HG02938 (cell line): ENCODE data around the gene PPP2R2D.
A peak's percentile ranks its signal among the peaks of the same experiment; 100 is the strongest.

Source experiments
- ATAC-seq: cut with Tn5 transposase; IDR thresholded peaks from one replicate; pipeline ENCODE4 v1.9.1; 2021; ENCODE audit warnings: mild to moderate bottlenecking, moderate library complexity; ENCODE audit not compliant: unreplicated experiment

The PPP2R2D gene

DNA sequence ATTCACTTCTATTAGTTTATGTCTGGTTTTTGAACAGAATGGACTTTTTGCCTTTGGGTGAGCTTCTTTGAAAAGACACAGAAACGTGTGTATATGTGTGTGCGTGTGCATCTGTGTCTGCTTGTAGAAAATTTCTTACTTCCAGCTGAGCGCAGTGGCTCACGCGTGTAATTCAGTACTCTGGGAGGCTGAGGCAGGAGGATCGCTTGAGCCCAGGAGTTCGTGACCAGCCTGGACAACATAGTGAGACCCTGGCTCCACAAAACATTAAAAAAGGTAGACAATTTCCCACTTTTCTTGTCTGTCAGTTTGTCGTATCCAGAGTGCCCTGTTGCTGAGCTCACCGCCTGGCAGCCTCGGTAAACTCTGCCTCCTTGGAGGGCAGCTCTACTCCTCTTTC is 25.4 kb downstream of the PPP2R2D start:
- no peak for ATAC-seq

DNA sequence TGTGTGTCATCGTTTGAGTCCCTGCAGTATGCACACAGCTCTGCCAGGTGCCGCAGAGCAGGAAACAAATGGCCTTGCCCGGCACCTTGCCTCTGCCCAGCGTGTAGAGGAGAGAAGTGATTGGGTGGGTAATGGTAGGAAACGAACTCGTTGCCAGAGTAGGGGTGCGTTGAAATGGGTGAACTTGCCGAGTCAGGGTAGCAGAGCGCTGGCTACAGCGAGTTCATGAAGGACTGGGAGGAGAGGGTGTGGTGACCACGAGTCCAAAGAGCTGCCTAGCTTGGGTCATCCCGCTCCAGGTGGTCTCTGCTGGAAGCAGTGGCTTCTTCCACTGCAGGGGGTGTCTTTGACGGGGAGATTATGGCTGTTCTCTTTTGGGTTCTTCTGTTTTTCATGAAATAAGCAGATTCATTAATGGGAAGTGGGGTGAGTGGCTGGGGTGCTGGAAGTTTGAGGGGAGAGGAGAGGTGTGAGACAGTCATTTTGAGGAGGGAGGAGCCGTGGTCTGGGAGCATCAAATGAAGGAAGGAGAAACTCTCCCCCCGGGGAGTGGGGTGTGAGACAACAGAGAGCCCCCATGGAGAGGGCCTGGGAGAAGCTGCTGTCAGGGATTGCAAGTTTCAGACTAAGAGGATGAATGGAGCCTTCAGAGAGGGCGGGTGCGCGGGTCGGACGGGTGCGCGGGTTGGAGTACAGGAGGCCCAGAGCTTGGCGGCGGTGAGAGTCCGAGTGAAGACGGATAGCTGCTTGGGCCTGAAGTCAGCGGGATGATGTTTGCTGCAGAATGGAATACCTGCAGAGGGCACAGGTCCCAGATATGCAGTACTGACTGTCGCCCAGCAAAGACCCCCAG is 26.2 kb downstream of the PPP2R2D start:
- ATAC-seq, result no peak

DNA sequence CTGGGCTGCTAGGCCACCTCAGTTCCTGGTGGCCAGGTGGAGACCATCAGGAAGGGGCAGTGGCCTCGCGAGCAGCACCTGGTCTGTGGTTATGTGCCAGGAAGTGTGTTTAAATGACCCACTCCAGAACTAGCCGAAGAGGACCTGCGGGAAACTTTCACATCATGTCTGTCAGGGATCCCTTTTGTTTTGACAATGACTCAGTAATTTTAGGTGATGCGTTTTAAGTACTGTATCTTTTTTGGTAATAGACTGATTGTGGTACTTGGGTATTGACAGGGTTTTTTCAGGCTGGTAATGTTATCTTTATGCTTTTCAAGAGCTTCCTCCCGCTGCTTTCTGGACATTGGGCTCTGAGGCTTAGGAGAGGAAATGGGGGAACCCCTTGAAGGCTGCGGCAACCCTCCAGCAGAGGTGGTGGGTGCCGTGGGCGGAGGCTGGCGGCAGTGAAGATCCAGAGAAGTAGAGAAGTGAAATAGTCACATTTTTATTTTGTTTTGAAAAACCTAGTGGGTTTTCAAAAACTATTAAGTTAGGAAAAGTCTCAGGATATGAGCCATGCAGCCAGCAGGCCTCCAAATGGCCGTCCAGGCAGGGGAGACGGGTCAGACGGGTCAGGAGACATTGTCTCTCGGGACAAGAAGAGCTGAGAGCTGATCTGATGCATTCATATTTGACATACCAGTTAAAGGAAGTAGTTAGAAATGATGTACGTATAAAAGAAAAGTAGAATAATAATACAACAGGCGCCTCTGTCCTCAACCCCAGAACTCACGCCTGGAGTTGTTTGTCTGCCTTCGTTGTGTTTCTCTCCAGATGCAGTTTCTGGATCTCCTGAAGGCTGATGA is 27.7 kb downstream of the PPP2R2D start:
- peak; percentile 83 for ATAC-seq

DNA sequence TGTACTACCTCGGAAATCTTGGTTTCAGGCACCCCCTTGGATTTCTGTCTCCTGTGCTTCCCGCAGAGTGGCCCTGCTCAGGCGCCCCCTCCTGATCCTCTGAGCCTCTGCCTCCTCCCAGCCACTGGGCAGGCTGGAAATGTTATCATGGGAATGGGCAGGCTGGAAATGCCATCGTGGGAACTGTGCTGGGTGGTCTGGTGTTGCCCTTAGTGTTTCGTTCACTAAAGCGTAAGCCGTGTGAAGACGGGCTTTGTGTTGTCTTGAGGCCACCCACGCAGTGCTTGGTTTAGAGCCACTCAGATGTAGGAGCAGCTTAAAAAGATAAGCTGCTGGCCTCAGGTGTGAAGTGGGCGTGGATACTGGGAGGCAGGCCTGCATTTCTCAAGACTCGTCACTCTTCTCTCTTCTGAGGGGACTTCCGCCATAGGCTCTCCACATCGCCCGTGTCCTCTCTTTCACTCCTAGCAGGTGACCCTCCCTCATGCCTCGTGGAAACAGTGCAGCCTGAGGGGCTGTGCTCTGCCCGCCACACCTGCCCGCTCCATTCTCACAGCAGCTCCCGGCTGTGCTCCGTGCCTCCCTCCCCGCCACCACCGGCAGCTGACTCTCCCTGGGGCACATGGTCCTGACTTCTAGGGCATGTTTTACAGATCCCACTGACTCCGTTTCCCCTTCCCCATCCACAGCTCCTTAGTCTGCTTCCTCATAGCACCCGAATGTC is 28.5 kb downstream of the PPP2R2D start:
- ATAC-seq, result no peak

DNA sequence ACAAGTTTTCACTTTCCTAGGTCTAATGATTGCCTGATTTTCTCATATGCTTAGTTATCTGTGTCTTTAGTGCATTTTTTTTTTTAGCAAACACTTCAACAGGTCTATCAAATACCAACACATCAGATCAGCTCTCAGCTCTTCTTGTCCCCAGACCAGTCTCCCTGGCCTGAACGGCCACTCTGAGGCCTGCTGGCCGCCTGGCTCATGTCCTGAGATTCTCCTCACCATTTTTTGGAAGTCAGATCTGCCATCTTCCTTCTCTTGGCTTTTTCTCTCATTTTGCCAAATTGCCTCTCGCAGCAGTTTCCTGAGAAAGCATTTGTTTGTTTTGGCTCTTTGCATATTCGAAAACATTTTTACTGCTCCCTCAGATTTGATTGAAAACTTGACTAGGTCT is 29.3 kb downstream of the PPP2R2D start:
- ATAC-seq, result no peak

DNA sequence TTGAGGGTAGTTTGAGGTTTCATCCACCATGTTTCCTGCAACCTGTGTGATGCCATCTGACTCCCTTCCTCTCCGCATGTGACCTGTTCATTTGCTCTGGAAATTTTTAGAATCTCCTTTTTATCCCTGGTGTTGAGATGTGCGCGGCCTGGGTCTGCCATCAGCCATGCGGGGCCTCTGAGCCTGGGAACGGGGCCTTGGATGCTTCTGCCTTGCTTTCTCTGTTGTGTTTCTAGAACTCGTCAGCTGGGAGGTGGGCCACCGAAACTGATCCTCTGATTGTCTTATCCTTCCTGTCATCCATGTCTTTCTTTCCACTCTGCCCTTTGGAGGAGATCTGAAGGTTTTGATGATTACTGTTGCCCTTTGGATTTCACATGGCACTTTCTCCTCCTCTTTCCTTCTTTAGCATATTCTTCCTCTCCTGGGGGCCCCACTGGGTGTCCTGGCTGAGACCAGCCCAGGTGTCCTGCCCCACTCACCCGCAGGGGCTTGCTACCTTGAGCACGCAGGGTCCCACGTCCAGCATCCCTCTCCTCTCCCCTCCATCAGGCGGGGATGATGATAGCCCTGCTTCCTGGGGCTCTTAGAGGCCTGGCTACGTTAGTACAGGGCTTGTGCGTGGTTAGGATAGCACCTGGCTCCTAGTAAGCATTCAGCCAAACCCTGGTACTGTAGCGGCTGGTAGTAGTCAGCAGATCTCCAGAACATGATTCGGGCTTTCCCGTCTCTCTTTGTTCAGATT is 29.9 kb downstream of the PPP2R2D start:
- ATAC-seq, result no peak

DNA sequence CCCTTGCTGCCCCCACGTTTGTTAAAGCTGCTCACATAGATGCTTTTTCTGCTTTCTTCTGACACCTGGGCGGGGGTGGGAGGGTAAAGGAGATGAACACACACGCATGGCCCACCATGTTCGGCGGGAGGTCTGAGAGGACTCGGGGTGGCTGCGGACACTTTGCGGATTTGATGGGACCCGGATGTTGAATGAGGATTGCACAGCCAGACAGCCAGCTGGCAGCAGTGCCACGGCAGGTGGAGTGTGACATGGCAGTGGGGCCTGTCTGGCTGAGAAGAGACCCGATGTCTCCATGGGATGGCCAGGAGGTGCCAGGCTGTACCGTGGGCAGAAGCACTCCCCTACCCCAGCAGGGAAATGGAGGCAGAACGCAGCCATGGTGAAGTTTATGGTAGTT is 31.2 kb downstream of the PPP2R2D start:
- ATAC-seq, result no peak

DNA sequence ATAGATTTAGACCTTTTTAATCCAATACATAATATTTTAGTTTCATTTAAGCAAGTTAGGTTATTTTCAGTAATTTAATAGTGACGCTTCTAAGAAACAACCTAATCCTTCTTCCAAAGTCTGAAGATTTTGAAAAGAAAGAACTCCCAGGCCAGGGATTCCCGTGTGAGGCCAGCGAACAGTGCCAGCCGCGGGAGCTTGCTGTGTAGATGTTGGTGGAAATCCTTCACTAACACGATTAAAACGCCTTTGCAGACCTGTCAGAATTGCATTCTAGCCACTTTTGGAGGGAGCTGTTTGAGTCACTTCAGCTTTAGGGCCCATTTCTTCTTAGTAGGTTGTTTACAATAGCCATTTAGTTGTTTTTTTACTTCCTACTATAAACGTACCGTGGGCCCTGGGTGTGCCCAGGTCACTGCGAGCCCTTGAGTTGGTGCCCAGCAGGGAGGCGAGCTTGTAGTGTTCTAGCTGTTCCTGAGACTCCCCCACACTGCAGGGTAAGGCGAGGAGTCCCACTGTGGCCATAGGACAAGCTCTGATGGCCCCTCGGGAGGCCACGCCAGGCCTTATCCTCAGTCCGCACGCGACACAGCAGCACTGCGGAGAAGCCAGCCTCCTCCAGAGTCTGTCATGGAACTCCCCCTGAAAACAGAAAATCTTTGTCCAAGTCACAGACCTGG is 32.3 kb downstream of the PPP2R2D start:
- ATAC-seq, result no peak

DNA sequence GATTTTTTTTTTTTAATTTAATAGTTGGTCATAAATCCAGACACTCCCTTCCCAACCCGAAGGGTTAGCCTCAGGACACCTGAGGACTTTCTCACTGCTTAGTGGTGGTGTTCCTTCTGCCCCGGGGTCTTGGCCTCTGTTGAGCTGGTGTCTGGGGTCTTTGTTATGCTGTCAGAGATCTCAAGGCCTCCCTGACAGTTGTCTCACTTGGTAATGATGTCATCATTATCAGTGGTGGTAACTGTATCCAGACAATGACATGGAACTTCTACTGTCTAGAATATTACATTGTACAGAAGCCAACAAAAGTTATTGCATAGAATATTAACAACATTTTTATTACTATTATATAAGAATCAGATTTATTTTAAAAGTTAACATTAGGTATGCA is 32.9 kb downstream of the PPP2R2D start:
- ATAC-seq, result no peak

DNA sequence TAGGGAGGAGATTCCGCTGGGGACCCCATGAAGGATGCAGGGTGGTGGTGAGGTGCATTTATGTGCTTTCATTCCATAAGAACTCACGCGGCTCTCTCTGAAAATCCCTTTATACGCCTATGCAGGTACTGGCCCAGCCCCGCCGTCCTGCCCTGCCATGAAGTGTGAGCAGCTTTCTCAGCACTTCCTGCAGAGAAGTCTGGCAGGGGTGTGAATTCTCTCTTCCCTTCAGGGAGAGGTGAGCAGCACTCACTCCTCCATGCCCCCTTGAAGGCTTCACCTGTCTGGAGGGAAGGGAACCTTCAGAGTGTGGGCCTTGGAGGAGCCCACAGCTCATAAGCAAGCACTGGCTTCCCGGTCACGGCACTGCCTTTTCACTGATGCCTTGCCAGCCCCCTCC is 34.0 kb downstream of the PPP2R2D start:
- ATAC-seq, result no peak

DNA sequence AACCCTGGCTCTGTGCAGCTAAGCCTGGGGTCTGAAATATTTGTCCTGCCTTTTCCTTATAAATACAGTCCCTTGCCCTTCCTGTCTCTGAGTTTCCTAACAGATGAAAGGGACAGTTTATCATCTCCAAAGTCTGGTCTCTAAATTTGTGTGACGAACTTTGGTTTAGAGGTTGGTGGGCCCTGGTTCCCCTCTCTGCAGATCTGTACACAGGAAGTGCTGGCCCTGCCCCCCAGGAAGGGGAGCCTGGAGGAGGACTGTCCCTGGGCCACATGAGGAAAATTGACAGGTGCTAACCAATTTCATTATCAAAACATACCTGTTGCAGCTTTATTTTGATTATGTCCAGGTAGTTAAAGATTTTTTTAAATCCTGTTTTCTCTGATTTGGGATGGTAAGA is 34.5 kb downstream of the PPP2R2D start:
- no peak for ATAC-seq

DNA sequence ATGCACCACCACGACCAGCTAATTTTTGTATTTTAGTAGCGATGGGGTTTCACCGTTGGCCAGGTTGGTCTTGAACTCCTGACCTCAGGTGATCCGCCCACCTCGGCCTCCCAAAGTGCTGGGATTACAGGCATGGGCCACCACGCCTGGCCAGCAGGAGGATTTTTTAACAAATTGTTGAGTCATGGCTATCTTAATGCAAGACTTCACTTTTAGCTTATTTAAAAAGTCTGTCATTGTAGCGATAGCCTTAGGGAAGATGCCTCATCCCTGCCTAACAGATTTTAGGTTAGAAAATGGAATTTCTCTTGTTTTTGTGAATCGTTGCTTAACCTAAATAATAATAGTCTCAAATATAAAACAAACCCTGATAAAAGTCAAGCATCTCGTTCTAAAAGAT is 35.5 kb downstream of the PPP2R2D start:
- no peak for ATAC-seq

DNA sequence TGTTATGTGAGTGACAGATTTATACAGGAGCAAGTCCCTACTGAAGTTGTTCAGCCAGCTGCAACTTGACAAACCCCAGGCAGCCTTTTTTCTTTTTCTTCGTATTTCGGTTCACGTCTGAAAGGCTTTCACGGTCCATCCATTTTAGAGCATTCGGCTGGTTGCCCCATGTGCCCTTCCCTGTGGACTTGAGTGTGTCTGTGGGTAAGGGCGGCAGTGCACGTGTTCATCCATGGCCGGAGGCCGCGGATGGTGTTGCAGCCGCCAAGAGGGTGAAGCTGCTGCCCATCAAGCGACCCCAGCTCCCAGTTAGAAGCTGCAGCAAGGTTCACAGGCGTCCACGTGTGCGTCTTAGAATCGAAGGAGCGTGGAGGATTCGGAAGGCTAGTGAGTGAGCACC is 35.9 kb downstream of the PPP2R2D start:
- no peak for ATAC-seq

DNA sequence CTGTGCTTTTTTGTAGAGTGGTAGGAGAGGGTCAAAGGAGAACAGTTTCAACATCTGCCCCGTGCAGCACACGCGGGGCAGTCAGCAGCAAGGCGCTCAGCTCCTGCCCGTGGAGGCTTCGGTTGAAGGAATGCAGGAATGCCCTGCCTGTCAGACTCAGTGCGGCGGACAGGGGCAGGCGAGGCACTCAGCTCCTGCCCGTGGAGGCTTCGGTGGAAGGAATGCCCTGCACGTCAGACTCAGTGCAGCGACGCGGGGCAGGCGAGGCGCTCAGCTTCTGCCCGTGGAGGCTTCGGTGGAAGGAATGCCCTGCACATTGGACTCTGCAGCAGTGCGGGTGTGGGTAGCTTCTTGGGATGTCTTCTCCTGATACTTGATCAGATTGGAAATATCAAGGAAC is 37.0 kb downstream of the PPP2R2D start:
- ATAC-seq, result no peak

DNA sequence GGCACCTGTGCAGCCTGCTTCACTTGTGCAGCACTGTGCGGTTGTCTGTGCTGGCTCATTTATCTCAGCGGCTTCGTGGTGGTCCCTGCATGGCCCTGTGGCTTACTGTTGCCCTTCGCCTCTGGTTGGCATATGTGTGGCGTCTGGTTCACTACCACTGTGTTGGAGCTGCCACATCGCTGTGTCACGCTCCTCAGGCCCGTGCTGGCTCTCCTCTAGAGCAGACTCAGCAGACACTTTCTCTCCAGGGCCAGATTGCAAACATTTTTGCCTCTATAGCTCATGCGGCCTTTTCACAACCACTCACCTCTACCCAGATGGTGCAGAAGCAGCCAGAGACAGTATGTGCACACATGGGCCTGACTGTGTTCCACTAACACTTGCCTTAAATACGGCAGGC is 37.9 kb downstream of the PPP2R2D start:
- ATAC-seq, result no peak

DNA sequence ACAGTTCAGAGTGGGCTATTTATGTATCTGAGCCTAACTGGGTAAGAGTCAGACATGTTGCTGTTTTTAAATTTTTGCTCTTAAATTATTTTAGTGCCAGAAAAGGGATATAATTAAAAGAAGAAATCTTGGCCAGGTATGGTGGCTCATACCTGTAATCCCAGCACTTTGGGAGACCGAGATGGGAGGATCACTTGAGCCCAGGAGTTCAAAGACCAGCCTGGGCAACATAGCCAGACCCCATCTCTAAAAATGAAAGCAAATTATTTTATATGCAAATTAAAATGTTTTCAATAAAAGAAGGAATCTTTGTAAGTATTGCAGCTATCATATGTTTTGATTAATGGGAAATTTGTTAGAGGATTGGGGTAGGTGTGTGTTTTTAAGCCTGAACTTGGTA is 41.6 kb downstream of the PPP2R2D start:
- ATAC-seq, result no peak

DNA sequence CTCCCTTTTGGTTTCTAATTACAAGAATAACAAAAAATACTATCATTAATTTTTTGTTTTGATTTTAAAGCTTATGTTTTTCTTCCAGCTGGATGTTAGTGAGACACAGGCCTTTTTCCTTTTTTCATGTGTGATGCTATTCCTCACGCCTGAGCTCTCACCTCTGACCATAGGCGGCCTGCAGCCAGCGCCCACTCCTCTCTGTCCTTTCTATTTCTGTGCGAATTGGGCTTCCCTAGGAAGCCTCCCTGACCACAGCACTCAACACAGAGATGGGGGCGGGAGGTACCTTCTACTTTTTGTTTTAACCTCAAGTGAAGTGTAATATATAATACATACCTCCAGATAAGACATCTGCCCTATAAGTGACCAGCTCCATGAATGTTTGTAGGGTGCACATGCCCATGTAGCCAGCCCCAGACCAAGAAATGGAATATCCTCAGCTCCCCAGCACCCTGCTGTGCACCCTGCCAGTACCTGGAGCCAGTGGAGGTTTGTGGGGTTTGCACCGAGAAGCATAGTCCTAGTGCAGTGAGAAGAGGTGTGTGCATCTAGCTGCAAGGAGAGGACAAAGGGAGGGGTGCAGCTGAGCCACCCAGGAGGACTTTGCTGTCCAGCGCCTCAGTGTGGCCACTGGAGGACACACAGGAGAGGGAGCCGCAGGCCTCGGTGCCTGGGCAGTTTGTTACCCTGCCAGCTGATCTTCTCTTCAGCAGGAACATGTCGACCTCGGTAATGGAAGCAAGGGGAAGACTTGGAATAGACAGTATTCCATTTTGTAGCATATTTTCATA is 42.4 kb downstream of the PPP2R2D start:
- ATAC-seq, result no peak

DNA sequence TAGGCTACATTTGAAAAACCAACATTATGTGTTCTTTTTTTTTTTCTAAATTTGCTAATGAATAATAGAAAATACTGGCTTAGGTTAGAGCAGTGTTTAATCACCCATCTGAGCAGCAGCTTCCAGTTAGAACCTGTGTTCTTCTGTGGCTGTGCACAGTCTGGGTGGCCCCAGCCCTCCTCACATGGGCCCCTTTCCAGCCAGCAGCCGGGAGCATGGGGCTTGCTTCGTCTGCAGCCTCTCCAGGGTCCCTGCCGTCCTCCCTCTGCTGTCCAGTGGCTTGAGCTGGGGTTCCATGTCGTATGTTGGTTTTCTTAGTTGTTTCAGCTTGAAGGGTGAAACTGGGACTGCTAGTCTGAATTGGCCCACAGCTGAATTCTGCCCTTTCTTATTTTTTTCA is 43.6 kb downstream of the PPP2R2D start:
- ATAC-seq, result no peak

DNA sequence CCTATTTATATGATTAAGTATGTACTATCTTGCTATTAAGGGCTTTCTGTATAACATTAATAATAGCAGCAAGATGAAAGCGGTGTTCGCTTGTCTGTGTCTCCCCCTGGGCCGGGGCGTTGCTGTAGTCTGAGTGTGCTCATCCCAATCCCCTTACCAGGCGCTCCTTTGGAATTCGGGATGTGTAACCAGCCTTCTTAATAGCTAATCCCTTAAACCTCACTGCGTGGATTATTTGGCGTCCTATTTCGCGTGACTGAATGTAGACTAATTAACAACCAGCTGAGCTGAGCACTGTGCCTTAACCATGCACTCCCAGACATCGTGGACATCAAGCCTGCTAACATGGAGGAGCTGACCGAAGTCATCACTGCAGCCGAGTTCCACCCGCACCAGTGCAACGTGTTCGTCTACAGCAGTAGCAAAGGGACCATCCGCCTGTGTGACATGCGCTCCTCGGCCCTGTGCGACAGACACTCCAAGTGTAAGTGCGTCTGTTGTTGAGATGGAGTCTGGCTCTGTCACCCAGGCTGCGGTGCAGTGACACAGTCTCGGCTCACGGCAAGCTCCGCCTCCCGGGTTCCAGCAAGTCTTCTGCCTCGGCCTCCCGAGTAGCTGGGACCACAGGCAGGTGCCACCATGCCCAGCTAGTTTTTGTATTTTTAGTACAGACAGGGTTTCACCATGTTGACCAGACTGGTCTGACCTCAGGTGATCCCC is 44.3 kb downstream of the PPP2R2D start:
- no peak for ATAC-seq
